Bronchial epithelial cell (primary cell): ENCODE results near the gene ATP2B1. TPM values are rescaled to one million over a fixed set of nuclear protein-coding genes. Genes with fewer than 3 reads are reported as not detected.

Experiments used
- DNase-seq: peaks from one replicate; pipeline ENCODE4 v3.0.0-alpha.2; 2010; ENCODE audit warnings: low read depth
- FAIRE-seq: peaks from 2 replicates; lab custom pipeline; 2011; peaks lifted over from hg19 to GRCh38; lab: Jason Lieb, UNC
- H3K27me3 ChIP-seq: 2 replicates; pipeline ENCODE4 v1.5.1; 2011; ENCODE audit warnings: low read length; ENCODE audit not compliant: control insufficient read depth, insufficient read depth
- H3K36me3 ChIP-seq: 2 replicates; pipeline ENCODE4 v1.5.1; 2011; ENCODE audit warnings: low read length; ENCODE audit not compliant: control insufficient read depth, insufficient read depth
- H3K4me3 ChIP-seq: 2 replicates; pipeline ENCODE4 v1.5.1; 2011; ENCODE audit warnings: mild to moderate bottlenecking, low read depth, low read length, control low read depth
- total RNA-seq: library from RNA; depleted of rRNA; stranded (reverse); fragments of >200 nt; gene quantifications from 2 replicates; pipeline ENCODE4 v1.2.1, GENCODE V29; 2014
- TF ChIP-seq, protein P1 (sequence below): IDR thresholded peaks from 2 replicates; pipeline ENCODE4 v1.5.1; 2011; ENCODE audit warnings: mild to moderate bottlenecking, moderate library complexity, low read length, control low read depth, inconsistent platforms; ENCODE audit not compliant: insufficient read depth, severe bottlenecking

Gene ATP2B1
- total RNA-seq, 1 donor from 2014 or later = 69.8 TPM

DNA sequence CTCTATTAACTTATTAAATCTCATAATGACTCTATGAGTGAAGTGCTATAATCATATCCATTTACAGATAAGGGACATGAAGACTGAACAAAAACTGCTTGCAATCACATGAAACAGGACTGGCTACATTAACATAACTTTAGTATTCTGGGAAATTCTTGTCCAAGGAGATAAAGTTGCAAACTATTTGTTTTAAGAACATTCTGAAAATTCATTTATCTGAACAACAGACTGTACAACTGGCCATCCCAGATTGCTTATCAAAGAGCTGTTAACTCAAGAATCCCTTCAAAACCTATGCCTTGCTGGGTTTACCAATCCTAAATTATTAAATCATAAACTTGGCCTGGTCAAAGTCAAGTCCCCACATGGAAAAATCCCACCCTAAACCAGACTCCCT lies 143.6 kb downstream of the ATP2B1 start:
- no peak overlapping the region for H3K4me3 ChIP-seq
- FAIRE-seq (no peak), DNase-seq (no peak)
- H3K36me3 ChIP-seq = no peaks in the 10 kb centered on the region
- no peaks in the 10 kb centered on the region for H3K27me3 ChIP-seq
- TF ChIP-seq, protein P1, sequence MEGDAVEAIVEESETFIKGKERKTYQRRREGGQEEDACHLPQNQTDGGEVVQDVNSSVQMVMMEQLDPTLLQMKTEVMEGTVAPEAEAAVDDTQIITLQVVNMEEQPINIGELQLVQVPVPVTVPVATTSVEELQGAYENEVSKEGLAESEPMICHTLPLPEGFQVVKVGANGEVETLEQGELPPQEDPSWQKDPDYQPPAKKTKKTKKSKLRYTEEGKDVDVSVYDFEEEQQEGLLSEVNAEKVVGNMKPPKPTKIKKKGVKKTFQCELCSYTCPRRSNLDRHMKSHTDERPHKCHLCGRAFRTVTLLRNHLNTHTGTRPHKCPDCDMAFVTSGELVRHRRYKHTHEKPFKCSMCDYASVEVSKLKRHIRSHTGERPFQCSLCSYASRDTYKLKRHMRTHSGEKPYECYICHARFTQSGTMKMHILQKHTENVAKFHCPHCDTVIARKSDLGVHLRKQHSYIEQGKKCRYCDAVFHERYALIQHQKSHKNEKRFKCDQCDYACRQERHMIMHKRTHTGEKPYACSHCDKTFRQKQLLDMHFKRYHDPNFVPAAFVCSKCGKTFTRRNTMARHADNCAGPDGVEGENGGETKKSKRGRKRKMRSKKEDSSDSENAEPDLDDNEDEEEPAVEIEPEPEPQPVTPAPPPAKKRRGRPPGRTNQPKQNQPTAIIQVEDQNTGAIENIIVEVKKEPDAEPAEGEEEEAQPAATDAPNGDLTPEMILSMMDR = no peak

GRCh38 chr12:89559753-89560152 lies 148.9 kb downstream of the ATP2B1 start:
- DNase-seq (no peak), FAIRE-seq (no peak)
- Histone ChIP-seq H3K4me3 (no peak overlapping the region), H3K36me3 (no peaks in the 10 kb centered on the region), H3K27me3 (no peaks in the 10 kb centered on the region)
- TF ChIP-seq, protein P1 = no peak

- Histone ChIP-seq H3K4me3 (no peak overlapping the region), H3K27me3 (no peaks in the 10 kb centered on the region), H3K36me3 (no peaks in the 10 kb centered on the region)
- FAIRE-seq (no peak), DNase-seq (no peak)
- TF ChIP-seq, protein P1 = no peak
Measured at GRCh38 chr12:89556976-89557375, 151.7 kb downstream of the ATP2B1 start.

- Histone ChIP-seq H3K4me3 (no peak overlapping the region), H3K36me3 (no peaks in the 10 kb centered on the region), H3K27me3 (no peaks in the 10 kb centered on the region)
- TF ChIP-seq, protein P1 = no peak
- no peak for FAIRE-seq
- DNase-seq = peak; percentile 38
Measured at GRCh38 chr12:89552376-89552775, 156.3 kb downstream of the ATP2B1 start.

DNA sequence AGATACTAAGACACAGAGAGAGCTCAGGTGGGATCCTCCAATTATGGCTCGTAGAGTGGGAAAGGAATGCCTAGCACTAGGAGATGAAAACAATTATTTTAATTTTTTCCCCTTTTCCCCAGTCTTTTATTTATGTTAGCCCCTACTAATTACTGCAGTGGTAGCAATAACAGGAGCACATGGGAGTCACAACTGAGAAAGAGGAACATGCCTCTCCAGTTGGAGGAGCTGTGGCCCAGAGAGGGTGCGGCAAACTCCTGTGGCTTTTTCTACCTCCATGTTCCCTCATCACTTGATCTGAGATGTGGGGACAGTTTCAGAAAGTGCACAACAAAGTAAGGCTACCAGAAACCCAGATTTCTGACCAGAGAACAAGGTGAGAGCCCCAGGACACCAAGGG lies 156.9 kb downstream of the ATP2B1 start:
- no peak overlapping the region for H3K4me3 ChIP-seq
- FAIRE-seq (no peak), DNase-seq (no peak)
- H3K36me3 ChIP-seq = no peaks in the 10 kb centered on the region
- no peaks in the 10 kb centered on the region for H3K27me3 ChIP-seq
- TF ChIP-seq, protein P1 = no peak

DNA sequence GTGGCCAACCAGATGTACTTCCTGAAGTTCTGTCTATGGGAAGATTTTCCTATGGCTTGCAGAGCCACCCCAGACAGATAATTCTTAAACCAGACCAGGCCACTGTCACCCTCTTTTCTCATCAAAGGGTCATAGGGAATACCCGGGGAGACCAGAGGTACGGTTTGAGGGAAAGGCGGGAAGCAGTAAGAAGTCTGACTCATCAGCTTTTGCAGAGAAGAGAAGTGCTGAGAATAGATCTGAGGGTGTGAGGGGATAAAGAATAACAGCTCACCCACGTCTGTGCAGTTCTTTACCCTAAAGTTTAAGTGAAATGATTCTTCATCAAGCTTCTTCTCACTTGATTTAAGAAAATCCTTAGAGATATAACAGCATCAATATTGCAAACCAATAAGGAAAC lies 161.5 kb downstream of the ATP2B1 start:
- no peaks in the 10 kb centered on the region for H3K27me3 ChIP-seq
- no peaks in the 10 kb centered on the region for H3K36me3 ChIP-seq
- TF ChIP-seq, protein P1 = no peak
- FAIRE-seq = no peak
- DNase-seq = no peak
- H3K4me3 ChIP-seq = no peak overlapping the region
